Activated CD8-positive, alpha-beta memory T cell treated with anti-CD3 and anti-CD28 coated beads, Interleukin-2, amount 50 U/mL, for 48 hours (primary cell): Measurements from ENCODE around the gene KAT6B.

Experiments used
- DNase-seq: peaks from one replicate; pipeline ENCODE4 v3.0.0-alpha.2; 2020

The KAT6B gene

GRCh38 chr10:75074711-75075445, 248.5 kb downstream of the KAT6B start:
- no peak for DNase-seq

- no peak for DNase-seq
These were observed 249.9 kb downstream of the KAT6B start for GRCh38 chr10:75076348-75076747.

- DNase-seq, result no peak
These were observed 253.2 kb downstream of the KAT6B start for GRCh38 chr10:75079436-75080083.

- no peak for DNase-seq
These were observed 254.2 kb downstream of the KAT6B start for GRCh38 chr10:75080554-75080953.

- no peak for DNase-seq
These were observed 255.0 kb downstream of the KAT6B start for GRCh38 chr10:75081379-75081778.
